ENCODE data around the gene DNAH2.

- no peak for TF ChIP-seq POLR2A (IDR thresholded peaks at IDR 0.05)
- TF ChIP-seq CTCF (IDR thresholded peaks at IDR 0.05) = no peak
Observed at GRCh38 chr17:7854851-7855659, 137.5 kb downstream of the DNAH2 start, which contains the start of gene TMEM88.

Data from testis (tissue), 2 donors.